Measurements from ENCODE around the gene GNPDA2. TPM values are rescaled to one million over a fixed set of nuclear protein-coding genes. Genes with fewer than 3 reads are reported as not detected.

Gene GNPDA2
- total and polyA plus RNA-seq, 9 of the 15 experiments (the other 6 are each of a cell fraction or from before 2014, with no cell fraction given) = 10.6 to 20.4 (median 13.0) TPM

- no peak for TF ChIP-seq MEF2D (tag; conservative IDR thresholded peaks at IDR 0.05; ENCODE audit: low read depth)
- 0 out of 2 replicates have a peak, but pooled peaks have one; percentile 5 for TF ChIP-seq NFIC (IDR thresholded peaks at IDR 0.05)
- no peak for TF ChIP-seq RBM39 (optimal IDR thresholded peaks at IDR 0.05; ENCODE audit: low read depth, low read length)
- TF ChIP-seq, protein P1, sequence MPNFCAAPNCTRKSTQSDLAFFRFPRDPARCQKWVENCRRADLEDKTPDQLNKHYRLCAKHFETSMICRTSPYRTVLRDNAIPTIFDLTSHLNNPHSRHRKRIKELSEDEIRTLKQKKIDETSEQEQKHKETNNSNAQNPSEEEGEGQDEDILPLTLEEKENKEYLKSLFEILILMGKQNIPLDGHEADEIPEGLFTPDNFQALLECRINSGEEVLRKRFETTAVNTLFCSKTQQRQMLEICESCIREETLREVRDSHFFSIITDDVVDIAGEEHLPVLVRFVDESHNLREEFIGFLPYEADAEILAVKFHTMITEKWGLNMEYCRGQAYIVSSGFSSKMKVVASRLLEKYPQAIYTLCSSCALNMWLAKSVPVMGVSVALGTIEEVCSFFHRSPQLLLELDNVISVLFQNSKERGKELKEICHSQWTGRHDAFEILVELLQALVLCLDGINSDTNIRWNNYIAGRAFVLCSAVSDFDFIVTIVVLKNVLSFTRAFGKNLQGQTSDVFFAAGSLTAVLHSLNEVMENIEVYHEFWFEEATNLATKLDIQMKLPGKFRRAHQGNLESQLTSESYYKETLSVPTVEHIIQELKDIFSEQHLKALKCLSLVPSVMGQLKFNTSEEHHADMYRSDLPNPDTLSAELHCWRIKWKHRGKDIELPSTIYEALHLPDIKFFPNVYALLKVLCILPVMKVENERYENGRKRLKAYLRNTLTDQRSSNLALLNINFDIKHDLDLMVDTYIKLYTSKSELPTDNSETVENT (CRISPR knock-in tag; IDR thresholded peaks at IDR 0.05) = no peak
- no peak for TF ChIP-seq SRSF1 (IDR thresholded peaks at IDR 0.05; ENCODE audit: low read depth, low read length)
- TF ChIP-seq ATF1 (CRISPR knock-in tag; IDR thresholded peaks at IDR 0.05) = no peak
- peak; percentile 36; the same call in 1 of the 2 replicates for TF ChIP-seq ATF1 (tag; IDR thresholded peaks at IDR 0.05)
- TF ChIP-seq E2F1 (CRISPR knock-in tag; IDR thresholded peaks at IDR 0.05) = 0 out of 2 replicates have a peak, but pooled peaks have one; percentile 27
- TF ChIP-seq ZKSCAN8 (CRISPR knock-in tag; IDR thresholded peaks at IDR 0.05) = no peak
- no peak for TF ChIP-seq SIN3A (IDR thresholded peaks at IDR 0.05; ENCODE audit: borderline replicate concordance in 2 of 2, control insufficient read depth in 1 of 2, low read depth in 2 of 2, low read length in 2 of 2)
- TF ChIP-seq BRF2 (IDR thresholded peaks at IDR 0.05; ENCODE audit: borderline replicate concordance, insufficient read depth, insufficient read length) = no peak
- TF ChIP-seq, protein P2, sequence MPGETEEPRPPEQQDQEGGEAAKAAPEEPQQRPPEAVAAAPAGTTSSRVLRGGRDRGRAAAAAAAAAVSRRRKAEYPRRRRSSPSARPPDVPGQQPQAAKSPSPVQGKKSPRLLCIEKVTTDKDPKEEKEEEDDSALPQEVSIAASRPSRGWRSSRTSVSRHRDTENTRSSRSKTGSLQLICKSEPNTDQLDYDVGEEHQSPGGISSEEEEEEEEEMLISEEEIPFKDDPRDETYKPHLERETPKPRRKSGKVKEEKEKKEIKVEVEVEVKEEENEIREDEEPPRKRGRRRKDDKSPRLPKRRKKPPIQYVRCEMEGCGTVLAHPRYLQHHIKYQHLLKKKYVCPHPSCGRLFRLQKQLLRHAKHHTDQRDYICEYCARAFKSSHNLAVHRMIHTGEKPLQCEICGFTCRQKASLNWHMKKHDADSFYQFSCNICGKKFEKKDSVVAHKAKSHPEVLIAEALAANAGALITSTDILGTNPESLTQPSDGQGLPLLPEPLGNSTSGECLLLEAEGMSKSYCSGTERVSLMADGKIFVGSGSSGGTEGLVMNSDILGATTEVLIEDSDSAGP (CRISPR knock-in tag; IDR thresholded peaks at IDR 0.05) = no peak
- TF ChIP-seq SNIP1 (IDR thresholded peaks at IDR 0.05; ENCODE audit: low read depth) = no peak
- no peak for TF ChIP-seq FOXA1 (IDR thresholded peaks at IDR 0.05; ENCODE audit: borderline replicate concordance)
- TF ChIP-seq, protein P3, sequence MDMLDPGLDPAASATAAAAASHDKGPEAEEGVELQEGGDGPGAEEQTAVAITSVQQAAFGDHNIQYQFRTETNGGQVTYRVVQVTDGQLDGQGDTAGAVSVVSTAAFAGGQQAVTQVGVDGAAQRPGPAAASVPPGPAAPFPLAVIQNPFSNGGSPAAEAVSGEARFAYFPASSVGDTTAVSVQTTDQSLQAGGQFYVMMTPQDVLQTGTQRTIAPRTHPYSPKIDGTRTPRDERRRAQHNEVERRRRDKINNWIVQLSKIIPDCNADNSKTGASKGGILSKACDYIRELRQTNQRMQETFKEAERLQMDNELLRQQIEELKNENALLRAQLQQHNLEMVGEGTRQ (CRISPR knock-in tag; IDR thresholded peaks at IDR 0.05) = peak; percentile 71
- no peak for TF ChIP-seq NCOA6 (IDR thresholded peaks at IDR 0.05)
- TF ChIP-seq, protein P4, sequence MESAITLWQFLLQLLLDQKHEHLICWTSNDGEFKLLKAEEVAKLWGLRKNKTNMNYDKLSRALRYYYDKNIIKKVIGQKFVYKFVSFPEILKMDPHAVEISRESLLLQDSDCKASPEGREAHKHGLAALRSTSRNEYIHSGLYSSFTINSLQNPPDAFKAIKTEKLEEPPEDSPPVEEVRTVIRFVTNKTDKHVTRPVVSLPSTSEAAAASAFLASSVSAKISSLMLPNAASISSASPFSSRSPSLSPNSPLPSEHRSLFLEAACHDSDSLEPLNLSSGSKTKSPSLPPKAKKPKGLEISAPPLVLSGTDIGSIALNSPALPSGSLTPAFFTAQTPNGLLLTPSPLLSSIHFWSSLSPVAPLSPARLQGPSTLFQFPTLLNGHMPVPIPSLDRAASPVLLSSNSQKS (CRISPR knock-in tag; IDR thresholded peaks at IDR 0.05) = no peak
These were observed at the start of gene GNPDA2 (continued) for GRCh38 chr4:44726038-44726871.

Measured in K562 (cell line).